ENCODE results near the gene VGLL1. TPM values are rescaled to one million over a fixed set of nuclear protein-coding genes. Genes with fewer than 3 reads are reported as not detected.

The VGLL1 gene, protein sequence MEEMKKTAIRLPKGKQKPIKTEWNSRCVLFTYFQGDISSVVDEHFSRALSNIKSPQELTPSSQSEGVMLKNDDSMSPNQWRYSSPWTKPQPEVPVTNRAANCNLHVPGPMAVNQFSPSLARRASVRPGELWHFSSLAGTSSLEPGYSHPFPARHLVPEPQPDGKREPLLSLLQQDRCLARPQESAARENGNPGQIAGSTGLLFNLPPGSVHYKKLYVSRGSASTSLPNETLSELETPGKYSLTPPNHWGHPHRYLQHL
- total RNA-seq, result not detected

DNA sequence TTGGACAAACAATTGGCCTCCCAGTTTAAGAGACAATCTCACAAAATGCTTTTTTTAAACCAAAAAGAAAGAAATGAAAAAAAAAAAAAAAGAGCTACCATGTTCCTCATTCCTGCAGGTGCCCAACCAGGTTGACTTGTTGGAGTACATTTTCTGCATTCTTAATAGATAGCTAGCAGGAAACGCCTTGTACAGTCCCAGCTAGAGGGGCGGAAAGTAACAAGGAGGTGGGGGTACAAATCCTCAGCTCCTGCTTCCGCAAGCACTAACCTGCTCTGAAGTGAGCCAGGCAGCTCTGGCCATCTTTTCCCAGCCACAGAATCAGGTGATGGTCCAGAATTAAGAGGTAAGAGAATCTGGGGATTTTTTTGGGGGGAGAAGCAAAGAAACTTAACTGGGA, at the start of gene VGLL1:
Gene VGLL1, plus strand, starts transcription at position 265 of the 400 bp plus-strand sequence. CDS start 3,806 bp downstream, outside the sequence.
- ATAC-seq (no peak), DNase-seq (no peak)
- H3K9me3 Mint-ChIP-seq (ENCODE audit: insufficient read depth), result no peaks in the 10 kb centered on the region
- H3K27me3 Mint-ChIP-seq (ENCODE audit: low read depth), result peaks cover 2% of the 10 kb centered on the region
- H3K4me1 Mint-ChIP-seq (ENCODE audit: low read depth), result peaks cover 13% of the 10 kb centered on the region
- H3K36me3 Mint-ChIP-seq (ENCODE audit: low read depth), result no peaks in the 10 kb centered on the region
- POLR2A ChIA-PET, result no interaction called here
- H3K4me3 Mint-ChIP-seq, result no peak within 1 kb of the TSS
- CTCF ChIA-PET, result interaction anchor here (0.7 kb wide), 1 partner anchor 10 kb away, joined by 3 read pairs; no protein-coding TSS in a partner anchor
- H3K27ac Mint-ChIP-seq, result no peak within 1 kb of the TSS

DNA sequence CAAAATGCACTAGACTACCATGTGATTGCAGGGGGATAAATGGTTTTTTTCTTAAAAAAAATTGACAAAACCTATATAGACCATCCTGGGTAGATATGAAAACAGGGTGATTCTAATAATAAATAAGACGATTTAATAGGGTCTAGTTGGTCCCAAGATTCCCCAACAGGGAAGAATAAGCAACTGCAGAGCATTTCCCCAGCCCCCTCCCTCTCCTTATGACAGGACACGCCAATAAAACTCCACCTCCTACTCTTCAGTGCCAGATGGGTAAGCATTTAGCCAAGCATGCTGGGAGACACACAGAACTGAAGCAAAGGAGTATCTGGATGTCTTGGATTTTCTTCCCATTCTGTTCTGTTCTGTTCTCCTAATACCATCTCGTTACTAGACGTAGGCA, 44.4 kb upstream of the VGLL1 start, which contains the start of gene BRS3:
Gene BRS3, plus strand, starts transcription at position 301 of the 400 bp plus-strand sequence. CDS start 168 bp downstream, outside the sequence.
- H3K27ac Mint-ChIP-seq, result no peak within 1 kb of the TSS
- H3K4me1 Mint-ChIP-seq (ENCODE audit: low read depth), result no peaks in the 10 kb centered on the region
- H3K27me3 Mint-ChIP-seq (ENCODE audit: low read depth), result peaks cover 55% of the 10 kb centered on the region
- no peak within 1 kb of the TSS for H3K4me3 Mint-ChIP-seq
- ChIA-PET CTCF (no interaction called here), POLR2A (no interaction called here)
- DNase-seq, result no peak
- no peaks in the 10 kb centered on the region for H3K9me3 Mint-ChIP-seq (ENCODE audit: insufficient read depth)
- H3K36me3 Mint-ChIP-seq (ENCODE audit: low read depth), result no peaks in the 10 kb centered on the region
- no peak for ATAC-seq

DNA sequence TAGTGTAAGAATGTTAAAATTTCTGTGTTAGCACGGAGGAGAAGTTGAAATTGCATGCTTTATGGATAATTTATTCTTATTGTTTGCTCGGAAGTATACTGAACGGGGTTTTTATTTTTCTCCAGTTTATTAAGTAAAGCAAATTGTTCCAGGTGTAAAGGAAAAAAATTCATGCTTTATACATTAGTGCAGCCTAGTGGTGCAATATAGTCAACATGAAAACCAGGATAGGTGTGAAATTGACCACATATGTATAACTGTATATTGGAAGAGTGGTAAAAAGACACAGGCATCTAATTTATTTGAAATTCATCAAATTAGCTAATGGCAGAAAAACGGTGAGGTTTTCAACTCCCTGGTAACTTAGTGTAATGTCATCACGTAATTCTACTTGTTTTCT, 43.3 kb upstream of the VGLL1 start:
- Mint-ChIP-seq H3K36me3 (ENCODE audit: low read depth) (no peaks in the 10 kb centered on the region), H3K4me3 (no peak overlapping the region), H3K27me3 (ENCODE audit: low read depth) (peaks cover 53% of the 10 kb centered on the region), H3K27ac (no peak overlapping the region), H3K4me1 (ENCODE audit: low read depth) (no peaks in the 10 kb centered on the region), H3K9me3 (ENCODE audit: insufficient read depth) (no peaks in the 10 kb centered on the region)
- no peak for DNase-seq
- no peak for ATAC-seq
- CTCF ChIA-PET, result no interaction called here
- POLR2A ChIA-PET, result no interaction called here

DNA sequence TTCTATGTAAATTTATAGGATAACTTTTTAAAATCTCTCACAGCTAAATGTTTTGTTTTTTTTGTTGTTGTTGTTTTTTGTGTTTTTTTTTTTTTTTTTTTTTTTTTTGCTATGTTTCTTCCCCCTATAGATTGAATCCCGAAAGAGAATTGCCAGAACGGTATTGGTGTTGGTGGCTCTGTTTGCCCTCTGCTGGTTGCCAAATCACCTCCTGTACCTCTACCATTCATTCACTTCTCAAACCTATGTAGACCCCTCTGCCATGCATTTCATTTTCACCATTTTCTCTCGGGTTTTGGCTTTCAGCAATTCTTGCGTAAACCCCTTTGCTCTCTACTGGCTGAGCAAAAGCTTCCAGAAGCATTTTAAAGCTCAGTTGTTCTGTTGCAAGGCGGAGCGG, 40.2 kb upstream of the VGLL1 start:
- no peaks in the 10 kb centered on the region for H3K9me3 Mint-ChIP-seq (ENCODE audit: insufficient read depth)
- H3K4me3 Mint-ChIP-seq, result no peak overlapping the region
- ATAC-seq, result no peak
- H3K4me1 Mint-ChIP-seq (ENCODE audit: low read depth), result peaks cover 11% of the 10 kb centered on the region
- no peak overlapping the region for H3K27ac Mint-ChIP-seq
- POLR2A ChIA-PET, result interaction anchor here (0.7 kb wide), 1 partner anchor 126 kb away, joined by 6 read pairs; no protein-coding TSS in a partner anchor
- no peak for DNase-seq
- no peaks in the 10 kb centered on the region for H3K36me3 Mint-ChIP-seq (ENCODE audit: low read depth)
- CTCF ChIA-PET, result interaction anchor here (0.7 kb wide), 1 partner anchor 464 kb away, joined by 3 read pairs; no protein-coding TSS in a partner anchor
- peaks cover 32% of the 10 kb centered on the region for H3K27me3 Mint-ChIP-seq (ENCODE audit: low read depth)

DNA sequence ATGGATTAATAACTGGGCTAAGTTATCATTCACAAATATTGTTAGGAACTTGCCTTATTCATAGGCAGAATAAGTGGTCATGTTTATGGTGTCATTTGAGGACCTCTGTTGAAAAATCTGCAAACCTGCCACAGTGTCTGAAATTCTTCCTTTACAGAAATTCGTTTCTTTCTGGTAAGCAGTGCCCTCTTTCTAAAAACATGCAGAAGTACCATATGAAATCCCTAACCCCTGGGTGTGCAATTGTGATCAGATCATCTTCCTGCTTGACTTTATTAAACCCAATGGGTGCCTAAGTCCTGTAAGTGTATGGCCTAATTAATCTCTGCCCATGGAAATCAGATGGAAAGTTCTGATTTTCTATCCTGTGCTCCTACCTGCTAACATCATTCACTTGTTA, 39.0 kb upstream of the VGLL1 start:
- ChIA-PET POLR2A (no interaction called here), CTCF (no interaction called here)
- peaks cover 1% of the 10 kb centered on the region for H3K36me3 Mint-ChIP-seq (ENCODE audit: low read depth)
- peaks cover 30% of the 10 kb centered on the region for H3K27me3 Mint-ChIP-seq (ENCODE audit: low read depth)
- H3K4me1 Mint-ChIP-seq (ENCODE audit: low read depth), result peaks cover 11% of the 10 kb centered on the region
- ATAC-seq, result no peak
- no peak overlapping the region for H3K4me3 Mint-ChIP-seq
- no peaks in the 10 kb centered on the region for H3K9me3 Mint-ChIP-seq (ENCODE audit: insufficient read depth)
- DNase-seq, result no peak
- H3K27ac Mint-ChIP-seq, result no peak overlapping the region

DNA sequence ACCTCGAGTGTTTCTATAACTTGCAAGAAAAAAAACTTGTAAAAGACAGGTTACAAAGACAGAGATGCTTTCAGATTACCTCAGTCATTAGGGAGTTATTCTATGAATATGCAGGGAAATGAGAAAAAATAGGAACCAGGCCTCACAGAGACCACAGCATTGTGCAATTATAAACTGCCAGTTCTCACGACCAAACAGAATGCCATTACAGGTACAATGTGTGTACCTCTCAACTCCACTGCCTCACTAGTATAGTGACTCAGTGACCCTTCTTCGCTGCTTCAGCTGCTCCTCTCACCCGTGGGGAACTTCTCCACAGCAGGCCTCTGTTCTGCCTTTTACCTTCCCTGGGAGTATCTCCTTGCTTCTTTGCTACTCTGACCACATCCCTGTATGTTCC, 37.0 kb upstream of the VGLL1 start:
- H3K9me3 Mint-ChIP-seq (ENCODE audit: insufficient read depth), result no peaks in the 10 kb centered on the region
- H3K4me3 Mint-ChIP-seq, result no peak overlapping the region
- no peak overlapping the region for H3K27ac Mint-ChIP-seq
- ChIA-PET POLR2A (no interaction called here), CTCF (no interaction called here)
- DNase-seq (no peak), ATAC-seq (no peak)
- H3K36me3 Mint-ChIP-seq (ENCODE audit: low read depth), result peaks cover 15% of the 10 kb centered on the region
- H3K27me3 Mint-ChIP-seq (ENCODE audit: low read depth), result peaks cover 22% of the 10 kb centered on the region
- H3K4me1 Mint-ChIP-seq (ENCODE audit: low read depth), result peaks cover 18% of the 10 kb centered on the region

DNA sequence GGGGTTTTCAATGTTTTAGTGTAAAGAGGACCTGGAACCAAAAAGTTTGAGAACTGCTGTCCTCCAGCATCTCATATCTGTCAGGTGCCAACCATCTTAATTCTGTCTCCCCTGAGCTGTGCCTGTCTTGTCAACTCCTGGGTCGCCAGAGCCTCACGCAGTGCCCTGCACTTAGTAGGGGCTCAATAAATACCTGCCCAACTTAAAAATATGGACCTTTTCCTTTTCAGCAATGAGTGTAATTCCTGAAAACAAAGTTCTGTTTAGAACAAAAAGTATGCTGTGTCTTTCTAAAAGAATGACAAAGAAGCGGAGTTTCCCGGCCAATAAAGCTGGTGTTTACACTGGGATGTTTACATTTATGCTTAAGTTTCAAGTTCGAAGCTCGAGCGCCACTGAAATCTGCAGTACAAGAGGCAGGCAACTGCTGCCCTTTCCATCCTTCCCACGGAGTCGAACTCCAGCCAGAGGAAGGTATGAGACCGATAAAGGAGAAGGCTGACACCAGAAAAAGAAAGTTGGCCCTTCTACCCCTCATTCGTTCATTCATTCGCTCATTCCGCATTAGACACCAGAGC, 35.7 kb upstream of the VGLL1 start:
- CTCF ChIA-PET, result interaction anchor here (1.9 kb wide), 1 partner anchor 81 kb away, joined by 7 read pairs; no protein-coding TSS in a partner anchor
- ATAC-seq (no peak), DNase-seq (peak; percentile 20)
- Mint-ChIP-seq H3K36me3 (ENCODE audit: low read depth) (peaks cover 22% of the 10 kb centered on the region), H3K27ac (peak overlapping the region; percentile 95), H3K9me3 (ENCODE audit: insufficient read depth) (no peaks in the 10 kb centered on the region), H3K4me3 (peak overlapping the region; percentile 87), H3K4me1 (ENCODE audit: low read depth) (peaks cover 24% of the 10 kb centered on the region), H3K27me3 (ENCODE audit: low read depth) (peaks cover 13% of the 10 kb centered on the region)
- POLR2A ChIA-PET, result interaction anchor here (1.5 to 2.2 kb wide), 4 partner anchors 10 to 384 kb away, joined by 3 to 8 read pairs (median 4); partner anchors contain the start of gene RBMX

DNA sequence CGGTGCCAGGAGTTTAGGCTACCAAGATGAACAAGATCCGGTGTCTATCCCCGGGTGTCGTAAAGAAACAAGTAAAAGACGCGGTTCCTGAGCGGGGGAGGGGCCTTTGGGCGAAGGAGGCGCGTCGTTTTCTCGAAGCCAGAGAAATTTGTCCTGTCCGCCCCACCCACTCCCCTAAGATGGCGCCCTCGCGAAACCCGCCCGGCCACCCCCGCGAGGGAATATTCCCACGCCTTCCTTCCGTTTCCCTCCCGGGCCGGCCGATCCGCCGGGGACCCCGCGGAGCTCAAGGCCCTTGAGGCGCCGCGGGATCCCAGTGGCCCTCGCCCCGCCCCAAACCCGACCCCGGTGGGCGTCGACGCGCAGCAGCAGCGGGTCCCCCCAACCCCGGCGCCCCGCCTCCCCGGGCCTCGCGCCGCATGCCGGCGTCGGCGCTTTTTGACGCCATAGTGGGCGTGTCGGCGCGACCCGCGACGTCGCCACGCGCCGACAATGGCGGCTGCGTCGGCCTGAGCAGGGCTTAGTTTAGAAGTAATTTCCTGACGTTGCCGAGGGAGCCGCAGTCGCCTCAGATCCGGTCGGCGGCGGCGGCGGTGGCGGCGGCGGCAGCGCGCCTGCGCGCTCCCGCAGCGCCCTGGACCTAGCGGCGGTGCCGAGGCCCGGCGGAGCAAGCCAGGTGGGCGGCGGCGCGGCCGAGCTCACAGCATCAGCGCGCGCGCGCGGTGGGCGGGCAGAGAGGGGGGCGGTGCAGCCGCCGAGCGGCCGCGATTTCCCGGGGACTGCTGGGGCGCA, 35.1 kb upstream of the VGLL1 start:
- POLR2A ChIA-PET, result interaction anchor here (0.6 to 2.2 kb wide), 7 partner anchors 10 to 384 kb away, joined by 3 to 8 read pairs (median 3); partner anchors contain the start of gene RBMX
- peaks cover 11% of the 10 kb centered on the region for H3K27me3 Mint-ChIP-seq (ENCODE audit: low read depth)
- no peaks in the 10 kb centered on the region for H3K9me3 Mint-ChIP-seq (ENCODE audit: insufficient read depth)
- peak overlapping the region; percentile 95 for H3K27ac Mint-ChIP-seq
- H3K4me3 Mint-ChIP-seq, result peak overlapping the region; percentile 91
- H3K36me3 Mint-ChIP-seq (ENCODE audit: low read depth), result peaks cover 26% of the 10 kb centered on the region
- DNase-seq (peak; percentile 92), ATAC-seq (peak; percentile 84)
- CTCF ChIA-PET, result interaction anchor here (1.4 to 1.9 kb wide), 3 partner anchors 80 to 200 kb away, joined by 3 to 9 read pairs (median 7); no protein-coding TSS in a partner anchor
- H3K4me1 Mint-ChIP-seq (ENCODE audit: low read depth), result peaks cover 28% of the 10 kb centered on the region

DNA sequence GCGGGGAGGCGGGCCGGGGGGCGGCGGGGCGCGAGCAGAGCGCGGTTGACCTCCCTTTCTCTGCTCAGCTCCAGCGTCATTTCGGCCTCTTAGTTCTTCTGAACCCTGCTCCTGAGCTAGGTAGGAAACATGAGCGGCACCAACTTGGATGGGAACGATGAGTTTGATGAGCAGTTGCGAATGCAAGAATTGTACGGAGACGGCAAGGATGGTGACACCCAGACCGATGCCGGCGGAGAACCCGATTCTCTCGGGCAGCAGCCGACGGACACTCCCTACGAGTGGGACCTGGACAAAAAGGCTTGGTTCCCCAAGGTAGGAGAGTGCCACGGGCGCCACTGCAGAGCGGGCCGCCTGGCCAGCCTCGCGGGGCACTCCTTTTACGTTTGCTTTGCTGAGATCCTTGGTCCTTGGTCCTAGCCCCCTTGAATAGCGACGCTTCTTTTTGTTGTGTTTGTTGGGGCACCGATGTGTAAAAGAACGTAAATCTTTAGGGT, 34.4 kb upstream of the VGLL1 start, which contains the start of gene HTATSF1:
Gene HTATSF1, plus strand, starts transcription at position 37 of the 497 bp plus-strand sequence. Its CDS starts 93 bp downstream, at position 130.
- ChIA-PET CTCF (interaction anchor here (1.1 to 1.7 kb wide), 3 partner anchors 80 to 199 kb away, joined by 3 to 9 read pairs (median 7); no protein-coding TSS in a partner anchor), POLR2A (interaction anchor here (0.7 to 2.2 kb wide), 4 partner anchors 9 to 383 kb away, joined by 3 to 8 read pairs (median 4); partner anchors contain the start of gene RBMX)
- Mint-ChIP-seq H3K36me3 (ENCODE audit: low read depth) (peaks cover 27% of the 10 kb centered on the region), H3K4me1 (ENCODE audit: low read depth) (peaks cover 28% of the 10 kb centered on the region), H3K27me3 (ENCODE audit: low read depth) (peaks cover 6% of the 10 kb centered on the region), H3K27ac (peak within 1 kb of the TSS; percentile 95), H3K4me3 (peak within 1 kb of the TSS; percentile 91), H3K9me3 (ENCODE audit: insufficient read depth) (no peaks in the 10 kb centered on the region)
- ATAC-seq (peak; percentile 10), DNase-seq (no peak)

DNA sequence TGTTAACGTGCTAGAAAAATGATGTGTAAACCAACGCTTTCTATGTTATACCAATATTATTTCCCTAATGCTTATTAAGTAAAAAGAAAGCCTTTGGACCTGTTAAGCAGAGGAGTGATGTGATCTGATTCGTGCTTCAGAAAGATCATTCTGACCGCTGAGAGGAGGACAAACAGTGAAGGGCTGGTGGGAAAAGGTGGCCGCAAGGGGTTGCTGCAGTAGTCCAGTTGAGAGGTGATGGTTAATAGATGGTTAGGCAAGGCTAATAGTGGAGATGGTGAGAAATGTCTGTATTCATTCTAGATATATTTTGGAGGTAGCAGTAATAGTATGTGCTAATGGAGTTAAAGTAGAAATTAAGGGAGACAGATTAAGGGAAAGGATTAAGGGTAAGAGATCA, 12.9 kb upstream of the VGLL1 start:
- Mint-ChIP-seq H3K27me3 (ENCODE audit: low read depth) (no peaks in the 10 kb centered on the region), H3K9me3 (ENCODE audit: insufficient read depth) (peaks cover 5% of the 10 kb centered on the region), H3K36me3 (ENCODE audit: low read depth) (peaks cover 15% of the 10 kb centered on the region), H3K4me3 (no peak overlapping the region), H3K4me1 (ENCODE audit: low read depth) (peaks cover 10% of the 10 kb centered on the region), H3K27ac (no peak overlapping the region)
- ChIA-PET CTCF (no interaction called here), POLR2A (no interaction called here)
- ATAC-seq, result no peak
- no peak for DNase-seq

DNA sequence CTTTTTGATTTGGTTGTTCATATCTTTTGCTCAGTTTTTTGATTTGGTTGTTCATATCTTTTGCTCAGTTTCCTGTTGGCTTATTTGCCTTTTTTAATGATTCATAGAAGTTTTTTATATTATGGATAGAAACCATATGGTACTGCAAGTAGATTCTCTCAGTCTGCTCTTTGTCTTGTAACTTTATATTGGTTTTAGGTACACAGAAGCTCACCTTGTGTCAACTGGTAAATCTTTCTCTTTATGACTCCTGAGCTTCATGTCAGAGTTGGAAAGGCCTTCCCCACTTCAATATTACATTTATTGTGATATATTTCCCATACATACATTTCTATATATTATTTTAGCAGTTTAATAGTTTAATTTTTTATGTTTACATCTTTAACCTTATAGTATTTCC, 8.2 kb upstream of the VGLL1 start:
- DNase-seq (no peak), ATAC-seq (no peak)
- Mint-ChIP-seq H3K4me3 (no peak overlapping the region), H3K4me1 (ENCODE audit: low read depth) (peaks cover 12% of the 10 kb centered on the region), H3K27me3 (ENCODE audit: low read depth) (no peaks in the 10 kb centered on the region), H3K36me3 (ENCODE audit: low read depth) (peaks cover 9% of the 10 kb centered on the region), H3K9me3 (ENCODE audit: insufficient read depth) (peaks cover 5% of the 10 kb centered on the region), H3K27ac (no peak overlapping the region)
- ChIA-PET CTCF (no interaction called here), POLR2A (no interaction called here)

Data from activated CD8-positive, alpha-beta T cell treated with anti-CD3 and anti-CD28 coated beads, Interleukin-2, amount 10 ng/mL, durations not matched to agents 7 days and 5 days (primary cell).